HG03159 (cell line): Measurements from ENCODE around the gene THOC7.

Experiments used
- ATAC-seq: cut with Tn5 transposase; IDR thresholded peaks from one replicate; pipeline ENCODE4 v1.9.1; 2021; ENCODE audit warnings: mild to moderate bottlenecking, moderate library complexity; ENCODE audit not compliant: unreplicated experiment

Gene THOC7

DNA sequence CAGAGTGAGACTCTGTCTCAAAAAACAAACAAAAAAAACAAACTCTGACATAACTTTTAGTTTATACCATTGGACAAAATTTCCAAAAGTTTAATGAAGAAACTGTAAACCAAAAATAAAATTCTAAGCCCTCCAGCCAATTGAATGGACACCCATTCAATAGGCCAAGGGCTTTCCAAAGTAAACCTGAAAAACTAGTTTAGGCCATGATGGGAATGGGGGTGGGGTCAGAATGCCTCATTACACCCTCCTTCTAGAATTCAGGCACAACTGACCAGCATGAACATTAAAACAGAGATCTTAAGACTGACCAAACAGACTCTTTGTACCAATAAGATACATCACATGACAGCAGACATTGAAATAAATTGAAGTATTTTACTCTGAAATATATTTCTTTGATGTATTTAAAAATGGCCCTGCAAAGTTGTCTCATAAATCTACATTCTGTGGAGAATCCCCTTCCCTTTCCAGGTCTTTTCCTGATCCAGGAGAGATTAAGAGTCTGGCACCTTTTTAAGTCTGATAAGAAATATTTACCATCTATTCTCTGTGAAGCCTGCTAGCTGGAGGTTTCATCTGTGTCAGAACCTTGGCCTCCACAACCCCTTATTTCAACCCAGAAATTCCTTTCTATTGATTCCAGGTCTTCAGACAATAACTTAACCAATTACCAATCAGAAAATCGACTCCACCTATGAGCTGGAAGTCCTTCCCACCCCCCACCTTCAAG is 15.7 kb downstream of the THOC7 start:
- no peak for ATAC-seq

DNA sequence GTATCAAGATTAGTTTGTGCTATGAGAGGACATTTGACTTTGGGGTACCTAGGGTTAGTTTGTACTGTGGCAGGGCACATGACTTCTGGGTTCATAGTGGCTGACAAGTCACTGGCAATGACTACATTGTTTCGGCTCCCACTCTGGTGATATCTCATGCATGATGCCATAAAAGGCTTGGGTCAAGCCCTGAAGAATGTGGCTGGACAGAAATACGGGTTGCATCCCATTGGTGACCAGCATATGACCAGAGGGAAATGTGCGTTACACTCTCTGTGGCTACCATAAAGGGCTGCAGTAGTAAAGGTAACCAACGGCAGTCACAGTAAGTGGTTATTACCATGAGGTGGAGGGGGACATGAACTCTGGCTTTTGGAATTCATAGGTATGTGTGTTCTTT is 18.4 kb downstream of the THOC7 start:
- ATAC-seq = no peak

- no peak for ATAC-seq
Observed at GRCh38 chr3:63842127-63842526, 21.5 kb downstream of the THOC7 start.

- ATAC-seq = no peak
Observed at GRCh38 chr3:63841704-63842103, 21.9 kb downstream of the THOC7 start.

DNA sequence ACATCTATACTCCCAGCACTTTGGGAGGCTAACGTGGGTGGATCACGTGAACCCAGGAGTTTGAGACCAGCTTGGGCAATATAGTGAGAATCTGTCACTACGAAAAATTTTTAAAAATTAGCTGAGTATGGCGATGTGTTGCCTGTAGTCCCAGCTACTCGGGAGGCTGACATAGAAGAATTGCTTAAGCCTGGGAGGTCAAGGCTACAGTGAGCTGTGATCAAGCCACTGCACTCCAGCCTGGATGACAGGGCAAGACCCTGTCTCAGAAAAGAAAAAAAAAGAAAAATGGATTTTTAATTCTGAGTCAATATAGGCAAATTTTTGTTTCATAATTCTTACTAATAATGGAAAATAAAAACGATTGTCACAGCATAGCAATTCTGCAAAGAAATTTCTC is 31.2 kb downstream of the THOC7 start:
- ATAC-seq = no peak

- no peak for ATAC-seq
Observed at GRCh38 chr3:63830526-63830925, 33.1 kb downstream of the THOC7 start.

GRCh38 chr3:63824309-63824708 is 39.3 kb downstream of the THOC7 start:
- no peak for ATAC-seq

DNA sequence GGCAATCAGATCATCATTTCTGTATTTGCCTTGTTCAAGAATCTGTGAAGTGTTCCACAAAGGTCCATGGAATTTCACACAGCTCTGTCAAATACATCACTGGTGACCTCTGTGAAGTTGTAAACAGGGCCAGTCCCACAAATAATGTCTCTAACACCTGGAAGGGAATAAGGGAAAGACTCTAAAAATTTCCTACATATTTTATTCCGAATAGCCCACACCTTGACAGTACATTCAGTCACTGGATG is 44.5 kb downstream of the THOC7 start, which contains the start of gene C3orf49:
Gene C3orf49 (plus strand): TSS at position 149 of the 248 bp plus-strand sequence. CDS start 173 bp downstream, outside the sequence.
- no peak for ATAC-seq

GRCh38 chr3:63818282-63819150 is 45.1 kb downstream of the THOC7 start:
- peak; percentile 87 for ATAC-seq

- no peak for ATAC-seq
Observed at GRCh38 chr3:63817225-63817624, 46.4 kb downstream of the THOC7 start.

- no peak for ATAC-seq
Observed at GRCh38 chr3:63814237-63814636, 49.4 kb downstream of the THOC7 start.

DNA sequence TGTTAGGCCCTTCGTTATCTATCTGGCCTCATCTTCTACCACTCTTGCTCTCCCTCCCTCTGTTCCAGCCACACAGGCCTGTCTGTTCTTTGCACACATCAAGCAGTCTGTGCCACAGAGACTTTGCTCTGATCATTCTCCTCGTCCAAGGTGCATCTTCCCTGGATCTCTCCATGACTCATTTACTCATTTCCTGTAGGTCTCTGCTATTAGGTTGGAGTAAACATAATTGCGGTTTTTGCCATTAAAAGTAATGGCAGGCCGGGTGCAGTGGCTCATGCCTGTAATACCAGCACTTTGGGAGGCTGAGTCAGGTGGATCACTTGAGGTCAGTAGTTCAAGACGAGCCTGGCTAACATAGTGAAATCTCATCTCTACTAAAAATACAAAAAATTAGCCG is 54.0 kb downstream of the THOC7 start:
- ATAC-seq = no peak

DNA sequence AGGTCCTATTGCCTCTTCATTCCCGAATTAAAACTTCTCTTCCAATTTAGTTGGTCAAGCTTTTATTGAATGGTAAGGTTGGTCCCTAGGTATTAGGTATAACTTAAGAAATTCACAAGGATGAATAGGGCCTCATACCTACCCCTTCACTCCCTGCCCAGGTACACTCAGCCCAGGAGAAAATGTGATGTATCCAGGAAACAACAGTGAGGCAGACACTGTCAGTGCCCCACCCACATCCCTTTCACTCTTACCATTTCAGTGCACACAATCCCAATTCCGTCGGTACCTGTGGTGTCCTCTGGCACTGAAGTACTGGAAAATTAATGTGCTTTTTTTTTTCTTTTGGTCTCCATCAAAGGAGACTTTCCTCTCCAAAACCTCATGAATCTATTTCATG is 55.0 kb downstream of the THOC7 start:
- no peak for ATAC-seq

GRCh38 chr3:63807961-63808565 is 55.5 kb downstream of the THOC7 start:
- no peak for ATAC-seq

DNA sequence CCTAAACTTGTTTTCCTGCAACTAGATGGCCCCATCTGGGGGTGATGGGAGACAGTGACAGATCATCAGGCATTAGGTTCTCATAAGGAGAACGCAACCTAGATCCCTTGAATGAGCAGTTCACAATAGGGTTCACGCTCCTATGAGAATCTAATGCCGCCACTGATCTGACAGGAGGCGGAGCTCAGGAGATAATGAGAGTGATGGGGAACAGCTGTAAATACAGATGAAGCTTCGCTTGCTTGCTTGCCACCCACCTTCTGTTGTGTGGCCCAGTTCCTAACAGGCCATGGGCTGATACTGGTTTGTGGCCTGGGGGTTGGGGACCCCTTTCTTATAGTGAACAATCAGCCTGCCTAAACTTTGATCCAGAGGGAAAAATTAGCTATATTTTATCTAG is 59.7 kb downstream of the THOC7 start:
- no peak for ATAC-seq

- no peak for ATAC-seq
Observed at GRCh38 chr3:63800097-63800496, 63.5 kb downstream of the THOC7 start.

- ATAC-seq = no peak
Observed at GRCh38 chr3:63798949-63799348, 64.7 kb downstream of the THOC7 start.

GRCh38 chr3:63798544-63798943 is 65.1 kb downstream of the THOC7 start:
- ATAC-seq = no peak

- no peak for ATAC-seq
Observed at GRCh38 chr3:63795438-63795837, 68.2 kb downstream of the THOC7 start.

GRCh38 chr3:63791974-63792373 is 71.6 kb downstream of the THOC7 start:
- ATAC-seq = no peak
